Astrocyte (in vitro differentiated cells and primary cell): Measurements from ENCODE around the gene TENM4. TPM values are rescaled to one million over a fixed set of nuclear protein-coding genes. Genes with fewer than 3 reads are reported as not detected.

Experiments
- DNase-seq: peaks from one replicate; pipeline ENCODE4 v3.0.0-alpha.2; 2010; ENCODE audit warnings: low read depth
- FAIRE-seq: peaks from 2 replicates; lab custom pipeline; 2011; peaks lifted over from hg19 to GRCh38; lab: Jason Lieb, UNC
- H2AFZ ChIP-seq: 2 replicates; pipeline ENCODE4 v1.6.0; 2012; ENCODE audit warnings: low read depth, low read length, inconsistent platforms
- H3K27ac ChIP-seq: 2 replicates; pipeline ENCODE4 v1.5.1; 2011; ENCODE audit warnings: low read depth, low read length, inconsistent platforms
- H3K27me3 ChIP-seq: 2 replicates; pipeline ENCODE4 v1.6.0; 2011; ENCODE audit warnings: low read length, inconsistent platforms; ENCODE audit not compliant: insufficient read depth
- H3K36me3 ChIP-seq: 2 replicates; pipeline ENCODE4 v1.5.1; 2011; ENCODE audit warnings: low read length, inconsistent platforms; ENCODE audit not compliant: insufficient read depth
- H3K4me1 ChIP-seq: 2 replicates; pipeline ENCODE4 v1.5.1; 2011; ENCODE audit warnings: low read length, inconsistent platforms; ENCODE audit not compliant: insufficient read depth
- H3K4me2 ChIP-seq: 2 replicates; pipeline ENCODE4 v1.6.0; 2012; ENCODE audit warnings: low read length, inconsistent platforms
- H3K4me3 ChIP-seq: 2 replicates; pipeline ENCODE4 v1.5.1; 2011; ENCODE audit warnings: low read depth, mild to moderate bottlenecking, low read length, inconsistent platforms; ENCODE audit not compliant: insufficient read depth
- H3K79me2 ChIP-seq: 2 replicates; pipeline ENCODE4 v1.6.0; 2012; ENCODE audit warnings: mild to moderate bottlenecking, low read length, inconsistent platforms; ENCODE audit not compliant: insufficient read depth
- H3K9ac ChIP-seq: 2 replicates; pipeline ENCODE4 v1.6.0; 2012; ENCODE audit warnings: mild to moderate bottlenecking, low read length, inconsistent platforms
- H3K9me3 ChIP-seq: 2 replicates; pipeline ENCODE4 v1.5.1; 2012; ENCODE audit warnings: low read depth, mild to moderate bottlenecking, low read length, inconsistent platforms; ENCODE audit not compliant: insufficient read depth
- H4K20me1 ChIP-seq: 2 replicates; pipeline ENCODE4 v1.6.0; 2012; ENCODE audit warnings: low read length, inconsistent platforms; ENCODE audit not compliant: insufficient read depth
- H3K27ac Mint-ChIP-seq: one replicate; pipeline ENCODE4 v1.8.0; 2021; ENCODE audit warnings: mild to moderate bottlenecking, mixed read lengths; ENCODE audit not compliant: unreplicated experiment
- H3K27me3 Mint-ChIP-seq: one replicate; pipeline ENCODE4 v1.8.0; 2021; ENCODE audit warnings: low read depth, mixed read lengths; ENCODE audit not compliant: unreplicated experiment
- H3K36me3 Mint-ChIP-seq: one replicate; pipeline ENCODE4 v1.8.0; 2021; ENCODE audit warnings: low read depth, mixed read lengths; ENCODE audit not compliant: unreplicated experiment
- H3K4me1 Mint-ChIP-seq: one replicate; pipeline ENCODE4 v1.8.0; 2021; ENCODE audit warnings: low read depth, mixed read lengths; ENCODE audit not compliant: unreplicated experiment
- H3K4me3 Mint-ChIP-seq: one replicate; pipeline ENCODE4 v1.8.0; 2021; ENCODE audit warnings: mild to moderate bottlenecking, moderate library complexity, mixed read lengths; ENCODE audit not compliant: unreplicated experiment
- H3K9me3 Mint-ChIP-seq: one replicate; pipeline ENCODE4 v1.8.0; 2021; ENCODE audit warnings: mild to moderate bottlenecking, mixed read lengths; ENCODE audit not compliant: unreplicated experiment
- EZH2 ChIP-seq: IDR thresholded peaks from 2 replicates; pipeline ENCODE4 v1.6.1; 2012; ENCODE audit warnings: mild to moderate bottlenecking, low read length, inconsistent platforms; ENCODE audit not compliant: insufficient read depth
- total RNA-seq: library from RNA; stranded (reverse); gene quantifications from 2 replicates; pipeline ENCODE4 v1.2.1, GENCODE V29; 2021
- TF ChIP-seq, protein P1 (sequence below): IDR thresholded peaks from 2 replicates; pipeline ENCODE4 v1.5.1; 2011; ENCODE audit warnings: low read depth, mild to moderate bottlenecking, inconsistent platforms, low read length, moderate library complexity; ENCODE audit not compliant: insufficient read depth

Gene TENM4
- total RNA-seq, 1 donor from 2014 or later, result 7.5 TPM

DNA sequence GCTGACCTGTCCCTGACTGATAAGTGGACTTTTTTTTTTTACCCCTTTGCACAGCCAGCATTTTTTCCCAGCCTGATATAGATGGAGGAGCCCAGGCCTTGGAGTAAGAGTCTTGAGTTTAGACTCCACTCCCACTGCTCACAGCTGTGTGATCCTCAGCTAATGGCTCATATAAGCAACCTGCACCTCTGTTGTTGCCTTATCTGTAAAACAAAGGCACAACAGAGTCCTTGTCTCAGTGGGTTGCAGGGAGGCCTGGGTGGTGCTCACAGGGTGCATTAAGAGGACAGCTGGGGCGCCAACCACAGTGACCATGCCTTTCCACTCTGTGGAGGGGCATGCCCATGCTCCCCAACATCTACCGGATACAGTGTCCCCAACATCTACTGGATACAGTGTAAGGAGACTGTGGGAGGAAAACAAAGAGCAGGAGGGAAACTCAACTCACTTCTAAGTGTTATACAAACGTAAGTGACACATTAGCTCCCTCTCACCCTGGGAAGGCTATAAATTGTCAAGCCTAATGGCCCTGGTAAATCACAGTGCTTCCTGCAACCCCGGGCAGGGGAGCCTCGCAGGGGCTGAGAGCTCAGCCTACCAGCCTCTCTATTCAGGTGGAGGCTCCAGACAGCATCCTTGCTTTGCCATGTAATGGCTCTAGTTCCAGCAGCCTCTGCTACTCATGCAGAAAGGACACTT is 109.5 kb downstream of the TENM4 start:
- H3K9me3 ChIP-seq, result no peaks in the 10 kb centered on the region
- no peaks in the 10 kb centered on the region for H3K27me3 ChIP-seq
- no peaks in the 10 kb centered on the region for H3K79me2 ChIP-seq
- no peak overlapping the region for H3K4me2 ChIP-seq
- H3K27ac ChIP-seq, result no peak overlapping the region
- no peak overlapping the region for H2AFZ ChIP-seq
- no peaks in the 10 kb centered on the region for H3K4me1 Mint-ChIP-seq
- no peak for FAIRE-seq
- no peak overlapping the region for H3K4me3 Mint-ChIP-seq
- TF ChIP-seq EZH2, result no peak
- TF ChIP-seq, protein P1, sequence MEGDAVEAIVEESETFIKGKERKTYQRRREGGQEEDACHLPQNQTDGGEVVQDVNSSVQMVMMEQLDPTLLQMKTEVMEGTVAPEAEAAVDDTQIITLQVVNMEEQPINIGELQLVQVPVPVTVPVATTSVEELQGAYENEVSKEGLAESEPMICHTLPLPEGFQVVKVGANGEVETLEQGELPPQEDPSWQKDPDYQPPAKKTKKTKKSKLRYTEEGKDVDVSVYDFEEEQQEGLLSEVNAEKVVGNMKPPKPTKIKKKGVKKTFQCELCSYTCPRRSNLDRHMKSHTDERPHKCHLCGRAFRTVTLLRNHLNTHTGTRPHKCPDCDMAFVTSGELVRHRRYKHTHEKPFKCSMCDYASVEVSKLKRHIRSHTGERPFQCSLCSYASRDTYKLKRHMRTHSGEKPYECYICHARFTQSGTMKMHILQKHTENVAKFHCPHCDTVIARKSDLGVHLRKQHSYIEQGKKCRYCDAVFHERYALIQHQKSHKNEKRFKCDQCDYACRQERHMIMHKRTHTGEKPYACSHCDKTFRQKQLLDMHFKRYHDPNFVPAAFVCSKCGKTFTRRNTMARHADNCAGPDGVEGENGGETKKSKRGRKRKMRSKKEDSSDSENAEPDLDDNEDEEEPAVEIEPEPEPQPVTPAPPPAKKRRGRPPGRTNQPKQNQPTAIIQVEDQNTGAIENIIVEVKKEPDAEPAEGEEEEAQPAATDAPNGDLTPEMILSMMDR, result no peak
- H3K4me3 ChIP-seq, result no peak overlapping the region
- peaks cover 17% of the 10 kb centered on the region for H4K20me1 ChIP-seq
- H3K4me1 ChIP-seq, result no peaks in the 10 kb centered on the region
- no peak overlapping the region for H3K27ac Mint-ChIP-seq
- H3K36me3 ChIP-seq, result no peaks in the 10 kb centered on the region
- peaks cover 1% of the 10 kb centered on the region for H3K9me3 Mint-ChIP-seq
- peaks cover 11% of the 10 kb centered on the region for H3K27me3 Mint-ChIP-seq
- no peak for DNase-seq
- H3K9ac ChIP-seq, result no peak overlapping the region
- no peaks in the 10 kb centered on the region for H3K36me3 Mint-ChIP-seq

DNA sequence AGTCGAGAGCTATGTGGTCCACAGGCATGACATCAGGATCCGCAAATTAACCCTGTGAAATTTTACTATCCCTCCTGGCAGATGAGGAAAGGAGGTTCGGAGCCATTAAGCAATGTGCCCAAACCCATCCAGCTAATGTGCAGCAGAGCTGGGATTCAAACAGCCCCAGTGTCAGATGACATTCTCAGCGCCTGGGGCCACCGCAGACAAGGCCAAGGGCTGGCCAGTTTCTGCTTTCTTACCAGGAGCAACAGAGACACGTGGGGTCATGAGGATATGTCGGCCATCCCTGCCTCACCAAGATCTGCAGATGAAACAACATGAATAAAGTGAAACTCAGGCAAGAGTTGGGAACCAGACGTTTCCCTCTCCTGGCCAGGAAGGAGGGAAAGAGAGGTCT is 110.2 kb downstream of the TENM4 start:
- no peak overlapping the region for H3K4me3 Mint-ChIP-seq
- H3K36me3 Mint-ChIP-seq, result no peaks in the 10 kb centered on the region
- Histone ChIP-seq H2AFZ (no peak overlapping the region), H3K9ac (no peak overlapping the region), H3K79me2 (no peaks in the 10 kb centered on the region), H3K4me3 (no peak overlapping the region), H4K20me1 (peaks cover 20% of the 10 kb centered on the region), H3K27me3 (no peaks in the 10 kb centered on the region), H3K4me1 (no peaks in the 10 kb centered on the region), H3K4me2 (no peak overlapping the region), H3K36me3 (no peaks in the 10 kb centered on the region), H3K9me3 (no peaks in the 10 kb centered on the region), H3K27ac (no peak overlapping the region)
- no peak for TF ChIP-seq EZH2
- TF ChIP-seq, protein P1, result no peak
- DNase-seq (no peak), FAIRE-seq (no peak)
- H3K9me3 Mint-ChIP-seq, result peaks cover 1% of the 10 kb centered on the region
- H3K4me1 Mint-ChIP-seq, result no peaks in the 10 kb centered on the region
- no peak overlapping the region for H3K27ac Mint-ChIP-seq
- peaks cover 15% of the 10 kb centered on the region for H3K27me3 Mint-ChIP-seq

DNA sequence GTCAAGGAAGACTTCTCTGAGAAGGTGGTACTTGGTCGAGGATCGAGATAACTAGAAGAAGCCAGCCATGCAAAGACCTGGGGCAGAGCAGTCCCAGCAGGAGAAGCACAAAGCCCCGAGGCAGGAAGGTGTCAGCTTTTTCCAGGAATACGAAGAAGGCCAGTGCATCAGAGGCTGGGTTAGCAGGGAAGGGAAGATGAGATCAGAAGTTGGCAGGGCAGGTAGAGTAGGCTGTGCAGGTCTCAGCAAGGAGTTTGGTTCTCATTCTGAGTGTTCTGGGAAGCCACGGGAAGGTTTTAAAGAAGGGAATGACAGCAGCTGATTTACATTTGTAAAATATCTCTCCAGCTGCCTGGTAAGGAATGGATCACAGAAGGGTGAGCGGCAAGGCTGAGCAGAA is 111.3 kb downstream of the TENM4 start:
- H3K79me2 ChIP-seq, result no peaks in the 10 kb centered on the region
- TF ChIP-seq EZH2, result no peak
- TF ChIP-seq, protein P1, result no peak
- Mint-ChIP-seq H3K9me3 (peaks cover 1% of the 10 kb centered on the region), H3K27me3 (peaks cover 15% of the 10 kb centered on the region), H3K27ac (no peak overlapping the region), H3K4me1 (no peaks in the 10 kb centered on the region), H3K4me3 (no peak overlapping the region), H3K36me3 (no peaks in the 10 kb centered on the region)
- H3K9ac ChIP-seq, result no peak overlapping the region
- FAIRE-seq, result no peak
- no peaks in the 10 kb centered on the region for H3K4me1 ChIP-seq
- no peaks in the 10 kb centered on the region for H3K9me3 ChIP-seq
- no peaks in the 10 kb centered on the region for H3K36me3 ChIP-seq
- H4K20me1 ChIP-seq, result peaks cover 20% of the 10 kb centered on the region
- H3K4me2 ChIP-seq, result no peak overlapping the region
- DNase-seq, result no peak
- no peak overlapping the region for H3K27ac ChIP-seq
- no peak overlapping the region for H2AFZ ChIP-seq
- no peak overlapping the region for H3K4me3 ChIP-seq
- H3K27me3 ChIP-seq, result no peaks in the 10 kb centered on the region
